Heart right ventricle (tissue), 16 donors: ENCODE results near the gene DND1. TPM values are rescaled to one million over a fixed set of nuclear protein-coding genes. Genes with fewer than 3 reads are reported as not detected.

ENCODE experiments used
- ATAC-seq, 8 donors: fragments of 200-7000 bp; cut with Tn5 transposase; one replicate each; pipeline ENCODE4 v1.9.1; 2020; ENCODE audit warnings: mild to moderate bottlenecking in 8 of 8, moderate library complexity in 8 of 8, moderate number of reproducible peaks in 1 of 8
- DNase-seq, 2 donors: peaks; one replicate each; pipeline ENCODE4 v3.0.0-alpha.2; 2020
- H3K27ac ChIP-seq, 10 donors: fragments of 200-600 bp; sonication (generic) in 2 of 10; one replicate each; pipeline versions ENCODE4 v1.5.0 to v1.8.0; 2020 to 2022; ENCODE audit warnings: mild to moderate bottlenecking in 3 of 10
- H3K27me3 ChIP-seq, 7 donors: fragments of 200-600 bp; one replicate each; pipeline ENCODE4 v1.8.0; 2021 to 2022; ENCODE audit warnings: mild to moderate bottlenecking in 2 of 7
- H3K36me3 ChIP-seq, 9 donors: fragments of 200-600 bp; sonication (generic) in 1 of 9; one replicate each; pipeline versions ENCODE4 v1.5.0 to v1.8.0; 2020 to 2022; ENCODE audit warnings: mild to moderate bottlenecking in 2 of 9
- H3K4me1 ChIP-seq, 9 donors: fragments of 200-600 bp; sonication (generic) in 1 of 9; one replicate each; pipeline versions ENCODE4 v1.5.0 to v1.8.0; 2020 to 2022; ENCODE audit warnings: mild to moderate bottlenecking in 4 of 9
- H3K4me3 ChIP-seq, 10 donors: fragments of 200-600 bp; sonication (generic) in 2 of 10; one replicate each; pipeline versions ENCODE4 v1.5.0 to v1.8.0; 2020 to 2022; ENCODE audit warnings: mild to moderate bottlenecking in 7 of 10, moderate library complexity in 2 of 10
- H3K9me3 ChIP-seq, 11 donors: fragments of 200-600 bp in 10 of 11; sonication (generic) in 2 of 11; one replicate each; pipeline versions ENCODE4 v1.5.0 to v1.8.0; 2013 to 2022; ENCODE audit warnings: mild to moderate bottlenecking in 2 of 11, control low read depth in 1 of 11, moderate library complexity in 1 of 11
- CTCF ChIP-seq, 9 donors: fragments of 200-600 bp; sonication (generic) in 2 of 9; IDR thresholded peaks; one replicate each; pipeline versions ENCODE4 v1.5.0 to v1.8.0; 2021 to 2022; ENCODE audit warnings: antibody characterized with exemption in 9 of 9, mild to moderate bottlenecking in 5 of 9, moderate library complexity in 1 of 9
- WGBS, 2 donors: extraction: QIAGEN DNeasy Blood & Tissue Kit; methylation state at CpG; one replicate each; pipeline ENCODE4 v1.1.7; 2013; ENCODE audit warnings: inconsistent platforms in 1 of 2; 5-methylcytosine and 5-hydroxymethylcytosine counted together
- intact Hi-C, 10 donors: fragments of 100-400 bp; cut with DNase I; formaldehyde crosslinking; loops; one replicate each; pipeline versions ENCODE4 v1.11.1 to v1.14.2; 2022
- polyA plus RNA-seq, 2 donors: library from polyadenylated mRNA; stranded (reverse); fragments of 200-250 nt; gene quantifications; one replicate each; pipeline ENCODE4 v1.2.3, GENCODE V29; 2013
- total RNA-seq, 10 donors: library from RNA; stranded (reverse); fragmentation: NEBNext Ultra II Directional in 3 of 10; extraction: Animal tissue kit (Norgen Biotek cat#: 25700) in 3 of 10; gene quantifications; one replicate each; pipeline versions ENCODE4 v1.2.1 to v1.2.4, GENCODE V29; 2021 to 2023
- donor health status: Arrhythmogenic right ventricular cardiomyopathy.
- donor health status: ischemic (EF 13 %, LVEDD 7.1; RV severe dilation, severe dysfunction).
- donor health status: healthy with polysubstance abuse.
- donor health status: DM: no; HTN: yes; CAD: no.
- donor health status: DM: no; HTN: no; CAD: no.
- donor health status: ischemic (EF 25% LVEDD 6.9; RV normal size, moderate dysfunction).
- donor health status: ischemic (EF 25% LVEDD 5.7; RV mildly dilated, moderate dysfunction).
- donor health status: healthy.
- donor health status: DM: yes; HTN: yes; CAD: no.
- donor health status: Ischemic cardiomyopathy.
- donor health status: ischemic (EF 35%, LVEDD 5.7; RV mildly dilated, moderate dysfunction).
- donor health status: nonischemic (EF 11% LVEDD 7.7; RV severe dilation, severe dysfunction).
- donor health status: DM: yes; HTN: yes; CAD: no.
- donor health status: PGD.
- donor health status: ischemic (EF 29% LVEDD 5.4; RV normal size, mild dysfunction).
- donor health status: nonischemic (EF 23%, LVEDD 6.1; RV moderate dilation, normal function).

Gene DND1
- total and polyA plus RNA-seq, 12 donors, result 0.17 to 2.0 (median 0.34) TPM; not detected in 1

GRCh38 chr5:140707812-140708211 lies 34.4 kb upstream of the DND1 start:
- Histone ChIP-seq H3K27ac (no peak overlapping the region), H3K9me3 (no peaks in the 10 kb centered on the region), H3K4me1 (peaks cover 0 to 20% (median 4%) of the 10 kb centered on the region in 9 donors), H3K27me3 (no peaks in the 10 kb centered on the region), H3K4me3 (no peak overlapping the region), H3K36me3 (peaks cover 0 to 52% (median 31%) of the 10 kb centered on the region in 9 donors)
- 88 to 95% methylated on average over 4 of the region's 4 CpGs for WGBS, 2 donors
- TF ChIP-seq CTCF (IDR thresholded peaks at IDR 0.05), result no peak
- ATAC-seq (no peak), DNase-seq (no peak)
- intact Hi-C loops, result loop anchor here in 1 of 10 donors (10.0 kb wide), 1 partner anchor 303 kb away; the partner anchor contains the start of gene ANKHD1

- intact Hi-C loops, result loop anchor here in 1 of 10 donors (10.0 kb wide), 1 partner anchor 296 kb away; the partner anchor contains the start of gene ANKHD1
- peak within 1 kb of the TSS in 9 of 10 donors; percentile 51 to 84 (median 67) for H3K27ac ChIP-seq
- H3K4me1 ChIP-seq, result peaks cover 3 to 22% (median 17%) of the 10 kb centered on the region in 9 donors
- WGBS, 2 donors, result 1 to 2% methylated on average over 44 of the region's 44 CpGs
- peak within 1 kb of the TSS; percentile 67 to 95 (median 77) for H3K4me3 ChIP-seq
- peaks cover 10 to 90% (median 67%) of the 10 kb centered on the region in 9 donors for H3K36me3 ChIP-seq
- no peaks in the 10 kb centered on the region for H3K9me3 ChIP-seq
- ATAC-seq (peak; percentile 96 to 99 (median 99)), DNase-seq (peak; percentile 90 to 96)
- no peaks in the 10 kb centered on the region for H3K27me3 ChIP-seq
- no peak for TF ChIP-seq CTCF (IDR thresholded peaks at IDR 0.05)
These were observed 27.1 kb upstream of the DND1 start, which contains the start of gene ZMAT2 for GRCh38 chr5:140700177-140701144. Gene ZMAT2, plus strand, starts transcription at chr5:140700447. Its CDS starts 14 bp downstream, at chr5:140700461.

DNA sequence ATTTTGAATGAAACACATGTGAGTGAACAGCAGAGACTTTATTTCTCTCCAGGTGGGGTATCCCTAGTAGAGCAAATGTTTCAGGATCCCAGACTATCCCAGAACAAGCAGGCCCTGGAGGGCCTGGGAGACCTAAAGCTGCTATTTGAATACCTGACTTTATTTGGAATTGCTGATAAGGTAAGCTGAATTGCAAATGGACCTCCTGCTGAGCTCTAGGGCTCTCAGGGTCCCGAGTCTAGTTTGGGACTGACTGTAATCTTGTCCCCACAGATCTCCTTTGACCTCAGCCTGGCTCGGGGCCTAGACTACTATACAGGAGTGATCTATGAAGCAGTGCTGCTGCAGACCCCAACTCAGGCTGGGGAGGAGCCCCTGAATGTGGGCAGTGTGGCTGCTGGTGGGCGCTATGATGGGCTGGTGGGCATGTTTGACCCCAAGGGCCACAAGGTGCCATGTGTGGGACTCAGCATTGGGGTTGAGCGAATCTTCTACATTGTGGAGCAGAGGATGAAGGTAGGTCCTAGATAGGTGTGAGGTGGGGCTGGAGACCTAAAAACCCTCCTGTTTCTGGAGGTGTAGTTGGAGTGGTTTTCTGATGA lies 23.6 kb upstream of the DND1 start:
- 80 to 84% methylated on average over 4 of the region's 4 CpGs for WGBS, 2 donors
- H3K27ac ChIP-seq, result no peak overlapping the region
- intact Hi-C loops, result loop anchor here in 1 of 10 donors (10.0 kb wide), 1 partner anchor 292 kb away; the partner anchor contains the start of gene ANKHD1
- H3K9me3 ChIP-seq, result no peaks in the 10 kb centered on the region
- H3K4me1 ChIP-seq, result peaks cover 3 to 49% (median 31%) of the 10 kb centered on the region in 9 donors
- H3K36me3 ChIP-seq, result peaks cover 4 to 78% (median 55%) of the 10 kb centered on the region in 9 donors
- no peak for DNase-seq
- no peak for TF ChIP-seq CTCF (IDR thresholded peaks at IDR 0.05)
- no peak overlapping the region for H3K4me3 ChIP-seq
- no peaks in the 10 kb centered on the region for H3K27me3 ChIP-seq
- no peak for ATAC-seq

GRCh38 chr5:140694276-140694675 lies 20.9 kb upstream of the DND1 start:
- H3K9me3 ChIP-seq, result no peaks in the 10 kb centered on the region
- no peak overlapping the region for H3K4me3 ChIP-seq
- DNase-seq (no peak), ATAC-seq (no peak)
- H3K27ac ChIP-seq, result peak overlapping the region in 1 of 10 donors; percentile 13
- H3K4me1 ChIP-seq, result peaks cover 0 to 44% (median 29%) of the 10 kb centered on the region in 9 donors
- TF ChIP-seq CTCF (IDR thresholded peaks at IDR 0.05), result no peak
- no peaks in the 10 kb centered on the region for H3K27me3 ChIP-seq
- H3K36me3 ChIP-seq, result peaks cover 4 to 70% (median 51%) of the 10 kb centered on the region in 9 donors
- WGBS, 2 donors, result 45 to 53% methylated on average over 5 of the region's 5 CpGs
- intact Hi-C loops, result loop anchor here in 2 of 10 donors (5.0 to 10.0 kb wide), 2 partner anchors 47 to 289 kb away; partner anchors contain the start of genes ANKHD1 (in 1 of the 2), IK (in 1 of the 2) and NDUFA2 (in 1 of the 2)
